HG03025 (cell line): ENCODE data around the gene EIF2B4.
A peak's percentile ranks its signal among the peaks of the same experiment; 100 is the strongest.

ENCODE experiments used
- ATAC-seq: cut with Tn5 transposase; IDR thresholded peaks from one replicate; pipeline ENCODE4 v1.9.1; 2021; ENCODE audit warnings: mild to moderate bottlenecking, moderate library complexity; ENCODE audit not compliant: unreplicated experiment, low FRiP score

EIF2B4 gene

GRCh38 chr2:27370026-27370815, at the start of gene EIF2B4, which contains the start of gene SNX17:
Gene EIF2B4, minus strand, starts transcription at chr2:27370338. Its CDS starts 24 bp downstream, at chr2:27370314.
Gene SNX17, plus strand, starts transcription at chr2:27370616. Its CDS starts 128 bp downstream, at chr2:27370744.
- peak; percentile 84 for ATAC-seq

- no peak for ATAC-seq
Observed at GRCh38 chr2:27416151-27416550, 46.0 kb upstream of the EIF2B4 start.

GRCh38 chr2:27412419-27413152, 42.4 kb upstream of the EIF2B4 start:
- no peak for ATAC-seq

GRCh38 chr2:27409321-27410073, 39.4 kb upstream of the EIF2B4 start, which contains the start of gene PPM1G:
Gene PPM1G, minus strand, starts transcription at chr2:27409591. Its CDS starts 169 bp downstream, at chr2:27409422.
- ATAC-seq, result peak; percentile 80

- peak; percentile 32 for ATAC-seq
Observed at GRCh38 chr2:27408601-27409320, 38.6 kb upstream of the EIF2B4 start.

- no peak for ATAC-seq
Observed at GRCh38 chr2:27407798-27408491, 37.8 kb upstream of the EIF2B4 start.

- no peak for ATAC-seq
Observed at GRCh38 chr2:27400348-27401135, 30.4 kb upstream of the EIF2B4 start.

GRCh38 chr2:27398962-27399361, 28.8 kb upstream of the EIF2B4 start:
- ATAC-seq, result no peak

- ATAC-seq, result no peak
Observed at GRCh38 chr2:27393225-27393624, 23.1 kb upstream of the EIF2B4 start.

- ATAC-seq, result no peak
Observed at GRCh38 chr2:27390822-27391679, 20.9 kb upstream of the EIF2B4 start.

- no peak for ATAC-seq
Observed at GRCh38 chr2:27381577-27382181, 11.5 kb upstream of the EIF2B4 start.

GRCh38 chr2:27380626-27381545, 10.7 kb upstream of the EIF2B4 start, which contains the start of gene ZNF513:
Gene ZNF513, minus strand, starts transcription at chr2:27380734. Its CDS starts 208 bp downstream, at chr2:27380526.
- ATAC-seq, result peak; percentile 64

GRCh38 chr2:27379836-27380625, 9.9 kb upstream of the EIF2B4 start:
- peak; percentile 16 for ATAC-seq

GRCh38 chr2:27379383-27379835, 9.3 kb upstream of the EIF2B4 start:
- no peak for ATAC-seq

- ATAC-seq, result no peak
Observed at GRCh38 chr2:27378809-27379290, 8.7 kb upstream of the EIF2B4 start.
